ENCODE measurements around the gene DNAJC1.

GRCh38 chr10:21843645-21844044, 159.9 kb downstream of the DNAJC1 start:
- no peak for TF ChIP-seq REST (tag by site-specific recombination; IDR thresholded peaks at IDR 0.05)
- no peak for TF ChIP-seq ZNF596 (tag by site-specific recombination; IDR thresholded peaks at IDR 0.05)
- TF ChIP-seq GLIS2 (tag by site-specific recombination; IDR thresholded peaks at IDR 0.05) = no peak
